Sigmoid colon (tissue), 4 donors: Measurements from ENCODE around the gene EXOC6B.

Experiments used
- CTCF ChIP-seq, 4 experiments: fragments of 450-650 bp in 3 of 4; fragments of 200-600 bp in 1 of 4; IDR thresholded peaks; one replicate each; pipeline ENCODE4 v1.5.1; 2016 to 2019; ENCODE audit warnings: antibody characterized with exemption in 4 of 4, mild to moderate bottlenecking in 3 of 4, moderate library complexity in 2 of 4
- EP300 ChIP-seq, 4 donors: sonication (generic); formaldehyde crosslinking; IDR thresholded peaks; one replicate each; pipeline ENCODE4 v1.6.1; 2017; ENCODE audit warnings: antibody characterized with exemption in 4 of 4
- POLR2A ChIP-seq, 2 donors: fragments of 450-650 bp; IDR thresholded peaks; one replicate each; pipeline ENCODE4 v1.6.1; 2016; ENCODE audit warnings: antibody characterized with exemption in 2 of 2, mild to moderate bottlenecking in 2 of 2, moderate library complexity in 2 of 2
- POLR2AphosphoS5 ChIP-seq, 4 donors: sonication (generic); formaldehyde crosslinking; IDR thresholded peaks; one replicate each; pipeline ENCODE4 v1.6.1; 2017; ENCODE audit warnings: antibody characterized with exemption in 4 of 4

GRCh38 chr2:72743481-72743880, 82.4 kb downstream of the EXOC6B start:
- TF ChIP-seq POLR2AphosphoS5 (IDR thresholded peaks at IDR 0.05) (no peak), CTCF (IDR thresholded peaks at IDR 0.05) (no peak), POLR2A (IDR thresholded peaks at IDR 0.05) (no peak), EP300 (IDR thresholded peaks at IDR 0.05) (no peak)
